ENCODE measurements around the gene EPS8. TPM values are rescaled to one million over a fixed set of nuclear protein-coding genes. Genes with fewer than 3 reads are reported as not detected.
A peak's percentile ranks its signal among the peaks of the same experiment; 100 is the strongest.

Gene EPS8
- total RNA-seq, 2 donors from 2014 or later, result 6.7 to 8.1 TPM

DNA sequence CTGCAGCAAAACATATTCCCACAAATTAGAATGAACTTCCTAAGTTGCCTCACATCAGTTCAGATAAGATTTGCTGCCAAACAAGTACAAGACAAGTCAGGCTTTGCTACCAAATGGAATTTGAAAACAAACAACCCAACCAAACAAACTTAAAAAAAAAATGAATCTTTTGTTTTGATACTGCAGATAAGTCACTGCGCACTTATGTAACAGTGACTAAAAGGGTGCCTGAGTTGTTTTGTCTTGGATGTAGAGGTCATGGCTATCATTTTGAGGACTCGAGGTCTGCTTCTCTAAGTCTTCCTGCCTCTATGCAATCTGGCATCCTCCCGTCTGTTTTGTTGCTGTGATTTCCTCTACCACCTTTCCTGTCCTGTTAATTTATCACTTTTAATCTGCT lies 11.1 kb upstream of the EPS8 start:
- Histone ChIP-seq H3K36me3 (ENCODE audit: control insufficient read depth, insufficient read depth, low read length) (no peaks in the 10 kb centered on the region), H3K9me3 (ENCODE audit: control insufficient read depth, low read length) (no peaks in the 10 kb centered on the region), H3K4me3 (ENCODE audit: low read length) (no peak overlapping the region), H3K27me3 (ENCODE audit: control insufficient read depth, insufficient read depth, low read length, poor library complexity, severe bottlenecking) (no peaks in the 10 kb centered on the region), H3K9ac (ENCODE audit: extremely low read depth, low read length, poor library complexity, severe bottlenecking) (no peak overlapping the region), H3K27ac (ENCODE audit: low read depth, low read length) (no peak overlapping the region), H3K4me1 (ENCODE audit: control insufficient read depth, insufficient read depth, low read length) (no peaks in the 10 kb centered on the region)
- Mint-ChIP-seq H3K27me3 (ENCODE audit: insufficient read depth) (no peaks in the 10 kb centered on the region), H3K4me3 (no peak overlapping the region), H3K36me3 (ENCODE audit: low read depth) (no peaks in the 10 kb centered on the region), H3K4me1 (peaks cover 7% of the 10 kb centered on the region), H3K9me3 (no peaks in the 10 kb centered on the region), H3K27ac (no peak overlapping the region)
- no peak for DNase-seq
- 83 to 96% methylated on average over 2 to 3 of the region's 3 CpGs for WGBS, 2 experiments (ENCODE audit: insufficient coverage in 1 of 2, insufficient read length in 1 of 2)
- TF ChIP-seq, protein P1, sequence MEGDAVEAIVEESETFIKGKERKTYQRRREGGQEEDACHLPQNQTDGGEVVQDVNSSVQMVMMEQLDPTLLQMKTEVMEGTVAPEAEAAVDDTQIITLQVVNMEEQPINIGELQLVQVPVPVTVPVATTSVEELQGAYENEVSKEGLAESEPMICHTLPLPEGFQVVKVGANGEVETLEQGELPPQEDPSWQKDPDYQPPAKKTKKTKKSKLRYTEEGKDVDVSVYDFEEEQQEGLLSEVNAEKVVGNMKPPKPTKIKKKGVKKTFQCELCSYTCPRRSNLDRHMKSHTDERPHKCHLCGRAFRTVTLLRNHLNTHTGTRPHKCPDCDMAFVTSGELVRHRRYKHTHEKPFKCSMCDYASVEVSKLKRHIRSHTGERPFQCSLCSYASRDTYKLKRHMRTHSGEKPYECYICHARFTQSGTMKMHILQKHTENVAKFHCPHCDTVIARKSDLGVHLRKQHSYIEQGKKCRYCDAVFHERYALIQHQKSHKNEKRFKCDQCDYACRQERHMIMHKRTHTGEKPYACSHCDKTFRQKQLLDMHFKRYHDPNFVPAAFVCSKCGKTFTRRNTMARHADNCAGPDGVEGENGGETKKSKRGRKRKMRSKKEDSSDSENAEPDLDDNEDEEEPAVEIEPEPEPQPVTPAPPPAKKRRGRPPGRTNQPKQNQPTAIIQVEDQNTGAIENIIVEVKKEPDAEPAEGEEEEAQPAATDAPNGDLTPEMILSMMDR (conservative IDR thresholded peaks at IDR 0.05), result no peak

DNA sequence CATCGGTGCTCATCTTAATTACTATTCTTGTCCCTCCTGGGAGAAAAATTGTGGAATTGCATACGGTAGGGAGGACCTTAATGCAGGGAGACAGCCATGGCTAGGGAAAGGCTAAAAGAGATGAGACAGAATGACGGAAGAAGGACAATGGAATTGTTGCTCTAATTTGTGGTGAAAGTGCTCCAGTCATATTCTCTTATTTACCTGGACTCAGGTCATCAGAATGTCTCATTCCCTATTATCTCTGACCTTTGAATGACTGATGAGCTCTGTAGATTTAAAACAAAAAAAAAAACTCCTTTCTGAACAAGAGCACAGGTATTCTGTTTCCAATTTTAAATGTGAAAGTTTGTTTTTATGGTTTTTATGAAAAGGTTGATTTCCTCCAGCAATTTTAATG lies 8.6 kb upstream of the EPS8 start:
- H3K27ac ChIP-seq (ENCODE audit: low read depth, low read length), result no peak overlapping the region
- no peak overlapping the region for H3K9ac ChIP-seq (ENCODE audit: extremely low read depth, low read length, poor library complexity, severe bottlenecking)

GRCh38 chr12:15796493-15797141 lies 7.4 kb upstream of the EPS8 start:
- H3K4me3 Mint-ChIP-seq, result no peak overlapping the region
- no peaks in the 10 kb centered on the region for H3K9me3 ChIP-seq (ENCODE audit: control insufficient read depth, low read length)
- H3K4me1 ChIP-seq (ENCODE audit: control insufficient read depth, insufficient read depth, low read length), result no peaks in the 10 kb centered on the region
- peaks cover 14% of the 10 kb centered on the region for H3K27me3 ChIP-seq (ENCODE audit: control insufficient read depth, insufficient read depth, low read length, poor library complexity, severe bottlenecking)
- H3K9me3 Mint-ChIP-seq, result no peaks in the 10 kb centered on the region
- DNase-seq, result no peak
- H3K4me3 ChIP-seq (ENCODE audit: low read length), result no peak overlapping the region
- no peaks in the 10 kb centered on the region for H3K36me3 ChIP-seq (ENCODE audit: control insufficient read depth, insufficient read depth, low read length)
- H3K9ac ChIP-seq (ENCODE audit: extremely low read depth, low read length, poor library complexity, severe bottlenecking), result no peak overlapping the region
- TF ChIP-seq, protein P1 (conservative IDR thresholded peaks at IDR 0.05), result peak; percentile 27
- WGBS, 2 experiments (ENCODE audit: insufficient coverage in 1 of 2, insufficient read length in 1 of 2), result 89 to 97% methylated on average over 3 of the region's 4 CpGs
- H3K36me3 Mint-ChIP-seq (ENCODE audit: low read depth), result no peaks in the 10 kb centered on the region
- peaks cover 14% of the 10 kb centered on the region for H3K4me1 Mint-ChIP-seq
- no peak overlapping the region for H3K27ac Mint-ChIP-seq
- no peak overlapping the region for H3K27ac ChIP-seq (ENCODE audit: low read depth, low read length)
- peaks cover 14% of the 10 kb centered on the region for H3K27me3 Mint-ChIP-seq (ENCODE audit: insufficient read depth)

More for the DNA sequence above, 8.6 kb upstream of the EPS8 start:
- H3K4me1 ChIP-seq (ENCODE audit: control insufficient read depth, insufficient read depth, low read length), result no peaks in the 10 kb centered on the region
- Mint-ChIP-seq H3K27ac (no peak overlapping the region), H3K36me3 (ENCODE audit: low read depth) (no peaks in the 10 kb centered on the region), H3K27me3 (ENCODE audit: insufficient read depth) (peaks cover 2% of the 10 kb centered on the region), H3K9me3 (no peaks in the 10 kb centered on the region), H3K4me3 (no peak overlapping the region), H3K4me1 (peaks cover 14% of the 10 kb centered on the region)
- WGBS, 2 experiments (ENCODE audit: insufficient coverage in 1 of 2, insufficient read length in 1 of 2), result 81 to 100% methylated on average over 1 to 3 of the region's 3 CpGs
- H3K9me3 ChIP-seq (ENCODE audit: control insufficient read depth, low read length), result no peaks in the 10 kb centered on the region
- TF ChIP-seq, protein P1 (conservative IDR thresholded peaks at IDR 0.05), result no peak
- H3K27me3 ChIP-seq (ENCODE audit: control insufficient read depth, insufficient read depth, low read length, poor library complexity, severe bottlenecking), result peaks cover 2% of the 10 kb centered on the region
- no peak overlapping the region for H3K4me3 ChIP-seq (ENCODE audit: low read length)
- no peak for DNase-seq
- no peaks in the 10 kb centered on the region for H3K36me3 ChIP-seq (ENCODE audit: control insufficient read depth, insufficient read depth, low read length)

Measured in endodermal cell (in vitro differentiated cells).